Esophagus muscularis mucosa (tissue), 4 donors: ENCODE measurements around the gene SV2B. TPM values are rescaled to one million over a fixed set of nuclear protein-coding genes. Genes with fewer than 3 reads are reported as not detected.

Source experiments
- DNase-seq: peaks from one replicate; pipeline ENCODE4 v3.0.0-alpha.2; 2017; ENCODE audit errors: extremely low spot score
- H3K27ac ChIP-seq, 4 donors: fragments of 200-600 bp; sonication (generic); replicated peaks in 1 of 4; 1 replicate in 3 of 4; 2 replicates in 1 of 4; pipeline ENCODE4 v1.5.1; 2016 to 2019; ENCODE audit warnings: mild to moderate bottlenecking in 1 of 4
- H3K27me3 ChIP-seq, 4 donors: fragments of 200-600 bp; sonication (generic); one replicate each; pipeline versions ENCODE4 v1.5.1 to v1.6.0; 2016 to 2019
- H3K36me3 ChIP-seq, 4 donors: fragments of 200-600 bp; sonication (generic); one replicate each; pipeline ENCODE4 v1.5.1; 2016 to 2019
- H3K4me1 ChIP-seq, 4 donors: fragments of 200-600 bp; sonication (generic); one replicate each; pipeline ENCODE4 v1.5.1; 2016 to 2019
- H3K4me3 ChIP-seq, 4 donors: fragments of 200-600 bp; sonication (generic); 1 replicate in 2 of 4; 2 replicates in 2 of 4; pipeline ENCODE4 v1.5.1; 2016 to 2019; ENCODE audit warnings: mild to moderate bottlenecking in 4 of 4, moderate library complexity in 1 of 4
- H3K9me3 ChIP-seq, 4 donors: fragments of 200-600 bp; sonication (generic); 1 replicate in 3 of 4; 2 replicates in 1 of 4; pipeline ENCODE4 v1.5.1; 2016 to 2019
- CTCF ChIP-seq, 3 experiments: fragments of 200-600 bp in 2 of 3; fragments of 450-650 bp in 1 of 3; sonication (generic) in 2 of 3; IDR thresholded peaks; one replicate each; pipeline ENCODE4 v1.5.1; 2017 to 2019; ENCODE audit warnings: antibody characterized with exemption in 3 of 3, mild to moderate bottlenecking in 2 of 3, moderate library complexity in 1 of 3
- EP300 ChIP-seq: sonication (generic); formaldehyde crosslinking; IDR thresholded peaks from one replicate; pipeline ENCODE4 v1.6.1; 2017; ENCODE audit warnings: antibody characterized with exemption
- POLR2A ChIP-seq: fragments of 450-650 bp; IDR thresholded peaks from one replicate; pipeline ENCODE4 v1.6.1; 2017; ENCODE audit warnings: antibody characterized with exemption, moderate library complexity, mild to moderate bottlenecking, low read depth
- POLR2AphosphoS5 ChIP-seq, 2 donors: sonication (generic); formaldehyde crosslinking; IDR thresholded peaks; one replicate each; pipeline ENCODE4 v1.6.1; 2017; ENCODE audit warnings: antibody characterized with exemption in 2 of 2
- WGBS: methylation state at CpG from one replicate; pipeline ENCODE4 v1.1.5; 2018; 5-methylcytosine and 5-hydroxymethylcytosine counted together
- intact Hi-C: fragments of 100-400 bp; cut with DNase I; formaldehyde crosslinking; loops from one replicate; pipeline ENCODE4 v1.15.1; 2023
- total RNA-seq, 4 donors: library from RNA; depleted of rRNA; stranded (reverse); fragments of >200 nt; gene quantifications; one replicate each; pipeline versions ENCODE4 v1.1.0 to v1.2.1, GENCODE V29; 2016

Gene SV2B
- total RNA-seq, 4 donors from 2014 or later = 1.9 to 3.0 (median 2.1) TPM

DNA sequence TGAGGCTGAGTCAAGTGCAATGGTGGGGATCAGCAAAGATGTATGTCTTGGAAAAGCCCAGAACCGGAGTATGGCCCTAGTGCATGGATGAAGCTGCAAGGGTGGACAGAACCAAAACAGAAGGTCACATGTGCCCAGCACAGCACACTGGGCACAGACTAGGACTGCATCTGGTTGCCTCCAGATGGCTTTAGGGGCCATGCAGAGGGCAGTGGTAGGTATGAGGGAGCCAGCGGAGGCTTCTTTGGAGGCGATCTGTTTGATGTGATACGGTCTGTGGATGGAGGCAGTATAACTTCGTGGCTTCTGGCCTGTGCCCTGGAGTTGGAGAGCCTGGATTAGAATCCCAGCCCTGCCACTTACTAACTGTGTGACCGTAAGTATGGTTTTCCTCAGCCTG is 29.4 kb downstream of the SV2B start:
- no peak for TF ChIP-seq POLR2A
- no peak for TF ChIP-seq POLR2AphosphoS5 (IDR thresholded peaks at IDR 0.05)
- TF ChIP-seq CTCF (IDR thresholded peaks at IDR 0.05) = no peak
- no peak for TF ChIP-seq EP300
- Histone ChIP-seq H3K9me3 (no peaks in the 10 kb centered on the region), H3K27ac (no peak overlapping the region), H3K4me1 (no peaks in the 10 kb centered on the region), H3K4me3 (no peak overlapping the region), H3K36me3 (no peaks in the 10 kb centered on the region), H3K27me3 (peaks cover 0 to 47% (median 2%) of the 10 kb centered on the region in 4 donors)
- intact Hi-C loops = no loop called here
- 94% methylated on average over 6 of the region's 6 CpGs for WGBS
- DNase-seq = no peak

DNA sequence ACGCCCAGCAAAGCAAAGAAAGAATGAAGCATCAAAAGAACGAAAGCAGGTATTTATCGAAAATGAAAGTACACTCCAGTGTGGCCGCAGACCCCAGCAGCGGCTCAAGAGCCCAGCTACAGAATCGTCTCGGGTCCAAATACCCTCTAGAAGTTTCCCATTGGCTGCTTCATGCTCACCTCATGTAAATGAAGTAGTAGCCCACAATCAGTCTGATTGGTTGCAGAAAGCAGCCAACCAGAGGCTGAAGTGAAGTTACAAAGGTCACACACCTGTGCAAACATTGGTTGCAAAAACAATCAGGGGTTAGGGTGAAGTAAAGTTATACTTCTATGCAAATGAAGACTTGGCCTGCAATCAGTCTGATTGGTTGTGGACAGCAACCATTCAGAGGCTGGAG is 32.0 kb downstream of the SV2B start:
- no peaks in the 10 kb centered on the region for H3K9me3 ChIP-seq
- no peak for DNase-seq
- H3K27me3 ChIP-seq = peaks cover 0 to 39% (median 2%) of the 10 kb centered on the region in 4 donors
- H3K4me1 ChIP-seq = no peaks in the 10 kb centered on the region
- H3K27ac ChIP-seq = no peak overlapping the region
- no peaks in the 10 kb centered on the region for H3K36me3 ChIP-seq
- intact Hi-C loops = no loop called here
- 93% methylated on average over 7 of the region's 7 CpGs for WGBS
- TF ChIP-seq POLR2A (no peak), POLR2AphosphoS5 (IDR thresholded peaks at IDR 0.05) (no peak), CTCF (IDR thresholded peaks at IDR 0.05) (no peak), EP300 (no peak)
- no peak overlapping the region for H3K4me3 ChIP-seq

GRCh38 chr15:91133511-91133910 is 33.5 kb downstream of the SV2B start:
- no peak overlapping the region for H3K27ac ChIP-seq
- H3K36me3 ChIP-seq = no peaks in the 10 kb centered on the region
- no peak overlapping the region for H3K4me3 ChIP-seq
- no peaks in the 10 kb centered on the region for H3K4me1 ChIP-seq
- 83% methylated on average over 8 of the region's 8 CpGs for WGBS
- no peak for DNase-seq
- H3K27me3 ChIP-seq = peaks cover 0 to 27% (median 0%) of the 10 kb centered on the region in 4 donors
- TF ChIP-seq POLR2AphosphoS5 (IDR thresholded peaks at IDR 0.05) (no peak), POLR2A (no peak), EP300 (no peak), CTCF (IDR thresholded peaks at IDR 0.05) (no peak)
- intact Hi-C loops = no loop called here
- peaks cover 0 to 6% (median 2%) of the 10 kb centered on the region in 4 donors for H3K9me3 ChIP-seq

DNA sequence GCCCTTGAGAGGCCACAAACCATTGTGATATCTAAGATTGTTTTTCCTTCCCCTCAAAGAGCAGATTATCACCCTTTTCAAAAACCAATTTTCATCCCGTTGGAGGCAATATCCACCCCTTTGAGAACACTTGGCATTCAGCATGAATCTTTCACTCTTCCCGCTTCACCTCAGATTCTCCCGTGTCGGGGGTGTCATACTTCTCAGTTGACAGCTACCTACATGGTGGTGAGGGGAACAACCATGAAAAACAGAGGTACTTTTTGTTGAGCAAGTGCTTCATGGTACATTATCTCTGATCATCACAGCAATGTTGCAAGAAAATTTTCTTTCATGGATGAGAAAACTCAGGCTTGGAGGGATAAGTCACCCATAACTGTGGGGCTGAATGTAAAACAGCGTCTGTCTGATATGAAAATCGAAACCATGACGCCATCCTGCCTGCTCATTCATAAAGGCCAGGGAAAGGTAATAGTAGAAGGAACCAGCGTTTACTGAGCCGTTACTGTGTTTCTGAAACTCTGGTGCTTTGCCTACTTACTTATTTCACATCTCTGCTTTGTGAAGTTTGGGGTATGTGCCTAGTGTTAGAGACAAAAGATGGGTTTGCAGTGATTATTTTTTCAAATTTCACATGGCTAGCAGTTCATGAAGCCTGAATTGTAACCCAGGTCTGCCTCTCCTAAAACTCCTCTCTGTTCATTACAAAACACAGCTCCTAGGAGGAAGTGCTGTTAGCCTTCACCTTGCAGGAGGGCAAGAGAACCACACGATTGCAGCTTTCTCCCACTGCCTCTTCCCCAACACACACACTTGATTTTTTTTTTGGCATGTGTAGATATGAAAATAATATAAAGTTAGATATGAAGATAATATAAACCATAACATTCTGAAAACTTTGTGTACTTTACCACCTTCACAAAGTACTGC is 35.4 kb downstream of the SV2B start:
- Histone ChIP-seq H3K9me3 (peaks cover 0 to 6% (median 2%) of the 10 kb centered on the region in 4 donors), H3K36me3 (no peaks in the 10 kb centered on the region), H3K27me3 (peaks cover 0 to 13% (median 0%) of the 10 kb centered on the region in 4 donors), H3K4me3 (no peak overlapping the region), H3K27ac (no peak overlapping the region), H3K4me1 (no peaks in the 10 kb centered on the region)
- no peak for DNase-seq
- intact Hi-C loops = no loop called here
- 79% methylated on average over 10 of the region's 10 CpGs for WGBS
- no peak for TF ChIP-seq POLR2AphosphoS5 (IDR thresholded peaks at IDR 0.05)
- TF ChIP-seq POLR2A = no peak
- TF ChIP-seq EP300 = no peak
- no peak for TF ChIP-seq CTCF (IDR thresholded peaks at IDR 0.05)
